Measurements from ENCODE around the gene ATP8B4. TPM values are rescaled to one million over a fixed set of nuclear protein-coding genes. Genes with fewer than 3 reads are reported as not detected.
A peak's percentile ranks its signal among the peaks of the same experiment; 100 is the strongest.

ATP8B4 gene
- polyA plus RNA-seq, 3 donors = 3.2 to 5.0 (median 3.3) TPM

- DNase-seq (ENCODE audit: extremely low read depth in 1 of 11, low read depth in 9 of 11, low spot score in 4 of 11) = no peak
These were observed 67.9 kb downstream of the ATP8B4 start for GRCh38 chr15:50050986-50051743.

DNA sequence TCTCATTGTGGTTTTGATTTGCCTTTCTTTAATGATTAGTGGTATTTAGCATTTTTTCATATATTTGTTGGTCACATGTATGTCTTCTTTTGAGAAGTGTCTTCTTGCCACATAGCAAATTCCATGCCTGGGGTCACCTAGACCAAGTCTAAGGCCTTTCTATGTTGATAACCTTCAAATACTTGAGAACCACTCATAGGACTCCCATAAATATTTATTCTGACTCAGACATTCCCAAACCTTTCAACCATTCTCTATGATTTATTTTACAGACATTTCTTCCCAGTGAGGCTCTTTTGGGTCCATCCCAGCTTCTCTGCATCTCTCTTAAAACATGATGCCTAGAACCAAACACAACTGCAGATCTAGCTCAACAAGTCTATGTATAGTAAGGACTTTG, 69.2 kb downstream of the ATP8B4 start:
- no peak for DNase-seq (ENCODE audit: extremely low read depth in 1 of 11, low read depth in 9 of 11, low spot score in 4 of 11)

GRCh38 chr15:50046867-50047266, 72.2 kb downstream of the ATP8B4 start:
- no peak for DNase-seq (ENCODE audit: extremely low read depth in 1 of 11, low read depth in 9 of 11, low spot score in 4 of 11)

DNA sequence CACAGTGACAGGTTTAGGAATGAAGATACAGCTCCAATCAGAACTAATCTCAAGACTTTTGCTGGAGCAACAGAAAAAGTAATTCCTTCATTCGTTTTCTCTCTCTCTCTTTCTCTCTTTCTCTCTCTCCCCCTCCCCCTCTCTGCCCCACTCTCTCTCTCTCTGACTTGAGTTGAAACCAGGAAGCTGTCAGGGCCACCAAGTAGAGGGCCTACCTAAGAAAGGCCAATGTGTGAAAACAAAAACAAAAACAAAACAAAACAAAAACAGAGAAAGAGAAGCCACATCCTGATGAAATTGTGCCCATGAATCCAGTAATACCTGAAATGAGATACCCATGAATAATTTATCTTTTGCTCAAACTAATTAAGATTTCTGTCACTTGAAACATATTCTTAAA, 72.9 kb downstream of the ATP8B4 start:
- no peak for DNase-seq (ENCODE audit: extremely low read depth in 1 of 11, low read depth in 9 of 11, low spot score in 4 of 11)

GRCh38 chr15:50044904-50045303, 74.1 kb downstream of the ATP8B4 start:
- DNase-seq (ENCODE audit: extremely low read depth in 1 of 11, low read depth in 9 of 11, low spot score in 4 of 11) = no peak

DNA sequence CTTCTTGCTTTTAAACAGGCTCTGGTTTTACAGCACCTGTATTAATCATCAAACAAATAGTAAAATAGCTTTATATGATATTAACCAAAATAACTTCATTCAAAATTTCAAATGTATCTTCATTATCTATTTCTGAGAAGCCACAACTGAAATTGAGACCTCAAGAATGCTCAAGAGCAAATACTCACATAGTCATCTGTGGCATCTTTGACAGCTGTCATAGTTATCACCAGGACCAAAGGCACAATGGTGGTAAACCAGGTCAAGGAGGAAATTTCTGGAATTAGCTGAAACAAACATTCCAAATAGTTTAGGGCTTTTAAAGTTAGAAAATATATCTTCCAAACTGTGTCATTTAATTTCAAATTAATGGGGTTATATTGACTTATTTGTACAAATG, 74.6 kb downstream of the ATP8B4 start:
- DNase-seq (ENCODE audit: extremely low read depth in 1 of 11, low read depth in 9 of 11, low spot score in 4 of 11) = no peak

GRCh38 chr15:50042775-50043174, 76.3 kb downstream of the ATP8B4 start:
- DNase-seq (ENCODE audit: extremely low read depth in 1 of 11, low read depth in 9 of 11, low spot score in 4 of 11) = no peak

GRCh38 chr15:50030456-50030855, 88.6 kb downstream of the ATP8B4 start:
- DNase-seq (ENCODE audit: extremely low read depth in 1 of 11, low read depth in 9 of 11, low spot score in 4 of 11) = no peak

DNA sequence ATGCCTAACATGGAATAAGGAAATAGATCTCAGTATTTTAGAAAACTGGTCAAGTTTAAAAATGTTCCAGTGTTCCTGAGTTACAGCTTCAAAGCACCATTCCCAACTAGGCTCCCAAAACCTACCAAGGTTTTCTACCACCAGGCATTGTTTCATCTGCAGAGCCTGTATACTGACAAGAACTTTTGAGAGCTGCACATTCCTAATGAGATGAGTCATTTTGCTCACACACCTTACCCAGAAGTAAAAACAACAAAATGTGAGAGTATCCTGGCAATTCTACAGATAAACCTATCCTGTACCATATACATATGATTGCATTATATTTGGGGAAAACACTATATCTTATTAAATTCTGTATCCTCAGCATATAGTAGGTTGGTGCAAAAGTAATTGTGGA, 90.7 kb downstream of the ATP8B4 start:
- DNase-seq (ENCODE audit: extremely low read depth in 1 of 11, low read depth in 9 of 11, low spot score in 4 of 11) = no peak

DNA sequence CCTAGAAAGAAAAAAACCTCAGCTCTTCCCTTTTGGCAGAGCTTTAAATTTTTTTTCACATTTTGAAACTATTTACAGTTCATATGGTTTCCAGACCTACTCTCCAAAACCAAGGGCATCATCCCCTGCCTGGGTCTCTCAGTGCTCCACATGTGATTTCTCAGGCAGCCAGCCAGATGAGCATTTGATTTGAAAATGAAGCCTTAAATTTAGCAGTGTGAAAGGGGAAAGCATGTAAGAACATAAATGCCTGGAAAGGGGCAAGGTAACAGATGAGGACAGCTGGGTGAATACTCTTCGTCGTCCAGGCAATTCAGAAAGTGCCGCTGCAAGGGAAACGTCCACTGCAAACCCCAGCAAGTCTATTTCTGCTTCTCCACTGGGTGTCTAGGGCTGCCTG, 94.8 kb downstream of the ATP8B4 start:
- DNase-seq (ENCODE audit: extremely low read depth in 1 of 11, low read depth in 9 of 11, low spot score in 4 of 11) = no peak

DNA sequence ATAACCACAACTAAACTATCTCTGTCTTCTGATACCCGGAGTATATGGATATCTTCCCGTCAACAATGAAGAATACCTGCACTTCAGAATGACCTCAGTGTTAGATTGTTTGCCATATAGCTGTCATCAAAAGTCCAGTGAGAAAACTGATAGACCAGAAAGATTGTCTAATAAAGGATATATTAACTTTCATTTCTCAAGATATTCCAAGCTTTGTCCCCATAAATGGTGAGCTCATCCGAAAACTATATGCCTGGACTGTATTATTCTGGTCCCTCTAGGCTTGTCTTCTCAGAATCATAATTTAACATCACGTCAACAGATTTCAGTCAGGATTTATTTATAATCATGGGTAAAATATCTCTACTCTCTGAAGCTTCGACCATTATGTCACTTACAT, 100.5 kb downstream of the ATP8B4 start:
- no peak for DNase-seq (ENCODE audit: extremely low read depth in 1 of 11, low read depth in 9 of 11, low spot score in 4 of 11)

GRCh38 chr15:50017522-50017921, 101.5 kb downstream of the ATP8B4 start:
- DNase-seq (ENCODE audit: extremely low read depth in 1 of 11, low read depth in 9 of 11, low spot score in 4 of 11) = no peak

DNA sequence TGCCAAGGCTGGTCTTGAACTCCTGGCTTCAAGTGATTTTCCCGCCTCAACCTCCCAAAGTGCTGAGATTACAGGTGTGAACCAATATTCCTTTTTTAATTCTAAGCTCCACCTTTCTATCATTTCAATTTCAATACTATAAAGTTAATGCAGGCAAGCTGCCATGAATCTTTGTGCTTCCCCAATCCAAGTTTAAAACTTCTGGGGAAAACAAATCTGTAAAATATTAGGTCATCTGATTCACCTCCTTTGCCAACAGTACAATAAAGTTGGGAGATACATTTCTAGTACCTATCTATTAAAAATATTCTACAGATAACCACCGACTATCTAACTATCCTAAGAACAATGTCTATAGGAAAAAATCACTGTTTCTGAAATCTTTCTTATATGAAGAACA, 102.1 kb downstream of the ATP8B4 start:
- no peak for DNase-seq (ENCODE audit: extremely low read depth in 1 of 11, low read depth in 9 of 11, low spot score in 4 of 11)

GRCh38 chr15:50012790-50013189, 106.2 kb downstream of the ATP8B4 start:
- DNase-seq (ENCODE audit: extremely low read depth in 1 of 11, low read depth in 9 of 11, low spot score in 4 of 11) = no peak

DNA sequence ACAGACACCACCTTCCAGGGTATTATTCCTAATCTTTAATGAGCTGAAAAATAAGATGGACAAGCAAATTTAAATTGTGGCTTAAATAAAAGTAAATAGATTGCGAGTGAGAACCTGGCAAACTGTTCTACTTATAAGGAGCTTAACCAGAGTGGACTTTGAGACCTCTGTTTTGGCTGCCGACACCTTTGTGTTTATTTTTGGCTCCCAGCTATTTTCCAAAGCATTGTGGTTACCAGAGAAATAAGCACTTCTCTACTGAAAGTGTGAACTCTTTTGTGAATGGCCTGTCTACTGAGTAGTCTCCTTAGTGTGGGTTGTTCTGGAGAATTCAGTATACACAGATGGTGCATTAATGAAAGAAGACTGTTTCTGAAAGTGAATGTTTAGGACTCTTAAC, 109.4 kb downstream of the ATP8B4 start:
- no peak for DNase-seq (ENCODE audit: extremely low read depth in 1 of 11, low read depth in 9 of 11, low spot score in 4 of 11)

DNA sequence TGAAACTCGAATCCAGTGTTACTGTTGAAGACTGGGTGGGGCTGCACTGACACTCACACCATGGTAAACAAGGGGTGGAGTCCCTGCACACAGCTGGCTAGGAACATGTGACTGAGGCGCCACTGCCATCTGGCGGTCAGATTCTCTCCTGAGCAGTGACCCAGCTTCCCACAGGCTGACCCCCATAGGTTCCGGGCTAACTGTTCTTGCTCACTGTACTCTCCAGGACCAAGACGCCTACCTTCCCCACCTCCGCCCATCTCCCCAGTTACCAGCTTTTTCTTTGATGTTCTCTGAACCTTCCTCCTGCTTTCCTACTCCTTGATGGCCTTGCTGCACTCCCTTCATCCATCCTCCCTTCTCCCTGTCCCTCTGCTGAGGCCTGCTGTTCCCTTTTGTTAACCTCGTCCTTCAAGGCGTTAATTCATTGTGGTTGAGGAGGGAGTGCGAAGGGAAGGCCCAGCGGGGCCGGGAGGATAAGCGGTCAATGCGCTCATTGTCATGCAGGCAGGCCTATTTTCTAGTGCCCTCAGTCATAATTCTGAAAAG, 115.2 kb downstream of the ATP8B4 start:
- DNase-seq (ENCODE audit: extremely low read depth in 1 of 11, low read depth in 9 of 11, low spot score in 4 of 11) = peak; percentile 49 to 76 (median 61)

DNA sequence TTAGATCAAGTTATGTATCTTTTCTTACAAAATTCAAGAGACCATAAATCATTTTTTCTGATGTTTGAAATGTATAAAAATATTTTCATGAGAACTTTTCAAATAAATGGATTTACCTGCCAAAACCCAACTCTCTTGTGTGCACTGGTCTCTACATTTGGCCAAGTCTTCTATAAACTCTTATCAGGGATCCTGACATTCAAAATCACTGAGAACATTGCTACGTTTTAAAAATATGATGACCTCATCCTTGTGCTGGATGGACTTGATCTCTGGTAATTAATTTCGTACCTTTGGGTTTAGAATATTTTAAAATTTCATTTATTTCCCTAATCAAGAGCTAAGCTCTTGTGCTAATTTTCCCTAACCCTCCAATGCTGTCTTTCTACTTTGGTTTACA, 127.4 kb downstream of the ATP8B4 start:
- no peak for DNase-seq (ENCODE audit: extremely low read depth in 1 of 11, low read depth in 9 of 11, low spot score in 4 of 11)

DNA sequence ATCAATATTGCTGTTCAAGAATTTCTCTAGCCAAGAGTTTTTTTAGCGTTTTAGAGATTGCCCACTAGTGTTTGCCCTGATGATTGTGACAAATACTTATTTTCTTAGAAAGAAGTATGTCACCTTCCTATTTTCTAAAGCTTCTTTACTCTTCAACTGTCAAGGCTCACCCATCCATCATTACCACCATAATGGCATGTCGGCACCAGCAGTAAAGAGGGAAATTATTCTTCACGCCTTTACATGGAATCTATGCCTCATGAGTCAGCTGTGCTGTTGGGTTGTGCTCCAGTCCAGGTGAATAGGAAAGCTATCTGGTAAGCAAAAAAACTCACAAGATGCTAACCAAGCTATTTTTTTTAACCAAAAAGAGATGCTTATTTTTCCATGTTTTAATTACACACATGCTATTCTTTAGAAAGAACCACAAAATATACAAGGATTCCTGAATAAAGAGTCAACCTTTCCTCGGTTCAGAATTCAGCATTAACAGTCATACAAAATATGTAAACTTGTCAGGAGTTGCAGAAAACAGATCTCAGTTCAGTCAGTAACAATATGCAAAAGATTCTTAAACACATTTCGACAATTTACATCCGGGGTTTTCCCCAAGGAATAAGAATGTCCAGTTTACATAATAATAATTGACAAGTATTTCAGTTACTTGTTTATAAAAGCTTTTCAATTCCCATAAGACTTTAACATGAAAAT, 128.0 kb downstream of the ATP8B4 start:
- DNase-seq (ENCODE audit: extremely low read depth in 1 of 11, low read depth in 9 of 11, low spot score in 4 of 11) = no peak

DNA sequence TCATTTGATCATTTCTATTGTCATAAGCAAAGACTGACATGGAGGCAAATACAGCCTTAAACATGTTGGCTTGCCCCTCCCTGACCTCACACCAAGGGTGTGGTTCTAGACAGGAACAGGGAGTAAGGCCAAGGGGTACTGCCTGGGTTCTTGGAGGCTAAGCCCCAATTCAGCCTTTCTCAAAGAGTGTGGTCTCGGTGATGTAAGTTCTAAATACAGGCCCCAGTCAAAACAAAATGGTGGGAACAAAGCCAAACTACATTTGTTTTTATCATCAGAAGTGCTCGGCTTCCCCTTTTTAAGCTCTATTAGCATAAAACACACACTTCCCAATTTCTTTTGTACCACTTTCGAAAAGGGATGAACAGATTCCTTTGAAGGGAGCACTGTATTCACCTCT, 129.5 kb downstream of the ATP8B4 start:
- DNase-seq (ENCODE audit: extremely low read depth in 1 of 11, low read depth in 9 of 11, low spot score in 4 of 11) = no peak

DNA sequence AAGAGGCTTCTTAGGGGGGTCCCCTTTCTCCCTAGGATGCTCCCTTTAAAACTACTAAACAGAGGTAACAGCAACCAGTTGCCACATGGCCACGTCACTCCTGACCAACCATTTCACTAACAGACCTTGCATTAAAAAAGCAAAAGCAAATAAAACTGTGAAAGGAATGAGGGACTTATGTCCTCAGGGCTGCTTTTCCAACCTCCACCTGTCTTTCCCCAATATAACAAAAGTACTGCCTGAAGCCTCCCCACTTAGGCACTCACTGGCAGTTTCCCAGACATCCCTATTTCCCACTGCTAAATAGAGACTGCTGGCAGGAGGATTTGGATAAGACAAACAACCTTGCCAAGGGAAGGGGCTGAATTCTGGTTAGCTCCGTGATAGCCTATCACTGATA, 130.3 kb downstream of the ATP8B4 start:
- no peak for DNase-seq (ENCODE audit: extremely low read depth in 1 of 11, low read depth in 9 of 11, low spot score in 4 of 11)

GRCh38 chr15:49987896-49988295, 131.1 kb downstream of the ATP8B4 start:
- DNase-seq (ENCODE audit: extremely low read depth in 1 of 11, low read depth in 9 of 11, low spot score in 4 of 11) = no peak
